Endothelial cell of umbilical vein (primary cell): ENCODE results near the gene WNT10A. TPM values are rescaled to one million over a fixed set of nuclear protein-coding genes. Genes with fewer than 3 reads are reported as not detected.

Source experiments
- BruUV-seq: library from RNA; stranded (reverse); fragments of 400-500 nt; replicated peaks from 2 replicates; lab custom pipeline; 2021; lab: Mats Ljungman, UMichigan
- CTCF ChIA-PET: fragments of 300-600, 350-600 bp; sonication (Branson Sonifier 250); formaldehyde crosslinking; loops from one replicate; lab custom pipeline; 2021; ENCODE audit warnings: antibody characterized with exemption, inconsistent platforms; lab: Charles Lee
- POLR2A ChIA-PET: fragments of 300-600, 350-600 bp; sonication (Branson Sonifier 250); formaldehyde crosslinking; loops from one replicate; lab custom pipeline; 2021; ENCODE audit warnings: antibody characterized with exemption, inconsistent platforms; lab: Charles Lee
- DNase-seq: peaks from one replicate; pipeline ENCODE4 v3.0.0-alpha.2; 2011; ENCODE audit warnings: low read depth, low spot score
- FAIRE-seq: peaks from 2 replicates; lab custom pipeline; 2011; peaks lifted over from hg19 to GRCh38; lab: Jason Lieb, UNC
- H2AFZ ChIP-seq: 2 replicates; pipeline ENCODE4 v1.6.0; 2012; ENCODE audit warnings: low read depth, low read length, control low read depth, inconsistent platforms
- H3K27ac ChIP-seq: 2 replicates; pipeline ENCODE4 v1.5.1; 2011; ENCODE audit warnings: low read depth, mild to moderate bottlenecking, control low read depth, low read length, moderate library complexity; ENCODE audit not compliant: insufficient read depth
- H3K27me3 ChIP-seq, 2 experiments: 2 replicates each; pipeline versions ENCODE4 v1.6.0 to v1.6.1; 2011; ENCODE audit warnings: low read length in 2 of 2, mixed read lengths in 1 of 2; ENCODE audit not compliant: control insufficient read depth in 2 of 2, insufficient read depth in 2 of 2
- H3K36me3 ChIP-seq, 2 experiments: 2 replicates in 1 of 2; 3 replicates in 1 of 2; pipeline ENCODE4 v1.5.1; 2011; ENCODE audit warnings: low read length in 2 of 2, mild to moderate bottlenecking in 1 of 2, moderate library complexity in 1 of 2; ENCODE audit not compliant: control insufficient read depth in 2 of 2, insufficient read depth in 2 of 2; ENCODE audit errors: extremely low read depth in 1 of 2
- H3K4me1 ChIP-seq: 3 replicates; pipeline ENCODE4 v1.5.1; 2011; ENCODE audit warnings: mild to moderate bottlenecking, low read length; ENCODE audit not compliant: control insufficient read depth, insufficient read depth; ENCODE audit errors: extremely low read depth
- H3K4me2 ChIP-seq: 2 replicates; pipeline ENCODE4 v1.6.1; 2011; ENCODE audit warnings: low read length, control low read depth, mixed read lengths; ENCODE audit not compliant: insufficient read depth
- H3K4me3 ChIP-seq, 3 experiments: fragments of 200-600 bp in 1 of 3; sonication (generic), shearing (Covaris generic) in 1 of 3; replicated peaks in 1 of 3; 2 replicates each; pipeline ENCODE4 v1.5.1; 2011 to 2016; ENCODE audit warnings: control low read depth in 3 of 3, low read length in 3 of 3, mild to moderate bottlenecking in 2 of 3, inconsistent platforms in 1 of 3, low read depth in 1 of 3, moderate library complexity in 1 of 3; ENCODE audit not compliant: insufficient read depth in 1 of 3
- H3K79me2 ChIP-seq: 2 replicates; pipeline ENCODE4 v1.6.0; 2012; ENCODE audit warnings: low read length, inconsistent platforms; ENCODE audit not compliant: control insufficient read depth, insufficient read depth
- H3K9ac ChIP-seq: replicated peaks from 2 replicates; pipeline ENCODE3; 2011; ENCODE audit warnings: low read length, control low read depth; ENCODE audit not compliant: insufficient read depth; ENCODE audit errors: extremely low read depth
- H3K9me1 ChIP-seq: replicated peaks from 3 replicates; pipeline ENCODE4 v1.6.0; 2011; ENCODE audit warnings: mild to moderate bottlenecking, low read length; ENCODE audit not compliant: control insufficient read depth, insufficient read depth; ENCODE audit errors: extremely low read depth
- H3K9me3 ChIP-seq: replicated peaks from 2 replicates; pipeline ENCODE4 v1.5.1; 2012; ENCODE audit warnings: low read length, inconsistent platforms; ENCODE audit not compliant: control insufficient read depth, insufficient read depth
- H4K20me1 ChIP-seq: replicated peaks from 2 replicates; pipeline ENCODE3; 2011; ENCODE audit warnings: mild to moderate bottlenecking, low read length; ENCODE audit not compliant: control insufficient read depth, insufficient read depth; ENCODE audit errors: extremely low read depth
- CTCF ChIP-seq, 2 donors: IDR thresholded peaks; 1 replicate in 1 of 2; 2 replicates in 1 of 2; pipeline ENCODE4 v1.5.1; 2011; ENCODE audit warnings: low read length in 2 of 2, mild to moderate bottlenecking in 2 of 2, moderate library complexity in 2 of 2, control low read depth in 1 of 2, inconsistent platforms in 1 of 2, low read depth in 1 of 2; ENCODE audit not compliant: insufficient read depth in 1 of 2; ENCODE audit errors: extremely low read depth in 1 of 2
- EZH2 ChIP-seq: IDR thresholded peaks from 2 replicates; pipeline ENCODE4 v1.6.1; 2012; ENCODE audit warnings: borderline replicate concordance, low read depth, mild to moderate bottlenecking, moderate library complexity, low read length, inconsistent platforms; ENCODE audit not compliant: severe bottlenecking
- FOS ChIP-seq: IDR thresholded peaks from 2 replicates; pipeline ENCODE4 v1.6.1; 2011; ENCODE audit warnings: mild to moderate bottlenecking, low read length, moderate library complexity, borderline replicate concordance; ENCODE audit not compliant: insufficient read depth
- GATA2 ChIP-seq: IDR thresholded peaks from 2 replicates; pipeline ENCODE4 v1.7.0; 2011; ENCODE audit warnings: low read depth, mild to moderate bottlenecking, moderate library complexity, mixed read lengths, low read length; ENCODE audit not compliant: insufficient read length, insufficient read depth
- JUN ChIP-seq: IDR thresholded peaks from 2 replicates; pipeline ENCODE4 v1.6.1; 2011; ENCODE audit warnings: borderline replicate concordance, low read depth; ENCODE audit not compliant: insufficient read length, insufficient read depth
- MAX ChIP-seq: IDR thresholded peaks from 2 replicates; pipeline ENCODE4 v1.6.1; 2011; ENCODE audit not compliant: insufficient read depth, insufficient read length
- MYC ChIP-seq: IDR thresholded peaks from one replicate; pipeline ENCODE4 v1.6.1; 2011; ENCODE audit warnings: mild to moderate bottlenecking, low read depth, low read length
- POLR2A ChIP-seq: IDR thresholded peaks from 2 replicates; pipeline ENCODE4 v1.6.1; 2012; ENCODE audit warnings: low read depth, mild to moderate bottlenecking, control low read depth, low read length
- POLR2AphosphoS5 ChIP-seq: IDR thresholded peaks from 2 replicates; pipeline ENCODE4 v1.6.1; 2012; ENCODE audit warnings: low read depth, mild to moderate bottlenecking, control low read depth, low read length, moderate library complexity; ENCODE audit not compliant: insufficient read depth
- dilution Hi-C: fragments of 300-500 bp; cut with MboI; formaldehyde crosslinking; loops from one replicate; pipeline ENCODE4 v1.15.0; 2019; ENCODE audit warnings: low sequenced_read_pairs; ENCODE audit not compliant: extremely low pct_ligation_motif_present
- intact Hi-C: fragments of 100-400 bp; cut with micrococcal nuclease; formaldehyde crosslinking; loops from one replicate; pipeline ENCODE4 v1.10.0; 2022
- polyA plus RNA-seq, 4 experiments: library from polyadenylated mRNA; depleted of rRNA in 3 of 4; stranded (reverse) in 3 of 4; unstranded in 1 of 4; fragments of >200 nt; gene quantifications; 2 replicates each; pipeline versions ENCODE4 v1.2.1 to v1.2.3, GENCODE V29; 2011 to 2012; ENCODE audit warnings: missing spikeins in 1 of 4
- total RNA-seq: library from RNA; stranded (reverse); gene quantifications from 2 replicates; pipeline ENCODE4 v1.2.3, GENCODE V29; 2021

WNT10A gene
- total and polyA plus RNA-seq, 2 donors (not counting 3 experiments of a cell fraction or from before 2014, with no cell fraction given) = not detected

GRCh38 chr2:218877891-218878290, 2.8 kb upstream of the WNT10A start:
- no peak for DNase-seq
- H3K9me3 ChIP-seq = no peaks in the 10 kb centered on the region
- dilution Hi-C loops (no loop called here), intact Hi-C loops (loop anchor here (2.0 to 10.0 kb wide), 2 partner anchors 25 to 277 kb away; no protein-coding TSS in a partner anchor)
- FAIRE-seq = no peak
- H3K79me2 ChIP-seq = no peaks in the 10 kb centered on the region
- H2AFZ ChIP-seq = no peak overlapping the region
- H3K4me2 ChIP-seq = no peak overlapping the region
- POLR2A ChIA-PET = no interaction called here
- no peak for TF ChIP-seq JUN
- TF ChIP-seq MYC = no peak
- TF ChIP-seq POLR2AphosphoS5 = no peak
- TF ChIP-seq FOS = no peak
- no peak for TF ChIP-seq MAX
- no peak for TF ChIP-seq POLR2A
- TF ChIP-seq GATA2 = no peak
- no peak for TF ChIP-seq CTCF (IDR thresholded peaks at IDR 0.05; ENCODE audit: extremely low read depth in 1 of 2, insufficient read depth in 1 of 2, low read depth in 1 of 2, low read length in 2 of 2)
- TF ChIP-seq EZH2 = no peak
- no TSS peak for BruUV-seq
- H3K9ac ChIP-seq = no peak overlapping the region
- H4K20me1 ChIP-seq = no peaks in the 10 kb centered on the region
- no peak overlapping the region for H3K27ac ChIP-seq
- peaks cover 76 to 86% of the 10 kb centered on the region in 2 experiments for H3K27me3 ChIP-seq
- H3K4me1 ChIP-seq = no peaks in the 10 kb centered on the region
- CTCF ChIA-PET = interaction anchor here (1.0 to 10.5 kb wide), 10 partner anchors 9 to 276 kb away, joined by 3 to 362 read pairs (median 16); partner anchors contain the start of gene WNT6
- no peaks in the 10 kb centered on the region for H3K9me1 ChIP-seq
- H3K36me3 ChIP-seq = no peaks in the 10 kb centered on the region
- H3K4me3 ChIP-seq = no peak overlapping the region
